22Rv1 (cell line): ENCODE results near the gene TBC1D22B.

ENCODE experiments used
- H3K27ac ChIP-seq: fragments of 450-650 bp; 2 replicates; pipeline ENCODE4 v1.5.1; 2017
- ZFX ChIP-seq: fragments of 450-650 bp; IDR thresholded peaks from 2 replicates; pipeline ENCODE4 v1.6.1; 2017; ENCODE audit warnings: antibody characterized with exemption, borderline replicate concordance
- TF ChIP-seq, protein P1 (sequence below): fragments of 450-650 bp; IDR thresholded peaks from 2 replicates; pipeline ENCODE4 v1.5.1; 2017; ENCODE audit warnings: mild to moderate bottlenecking

The TBC1D22B gene

DNA sequence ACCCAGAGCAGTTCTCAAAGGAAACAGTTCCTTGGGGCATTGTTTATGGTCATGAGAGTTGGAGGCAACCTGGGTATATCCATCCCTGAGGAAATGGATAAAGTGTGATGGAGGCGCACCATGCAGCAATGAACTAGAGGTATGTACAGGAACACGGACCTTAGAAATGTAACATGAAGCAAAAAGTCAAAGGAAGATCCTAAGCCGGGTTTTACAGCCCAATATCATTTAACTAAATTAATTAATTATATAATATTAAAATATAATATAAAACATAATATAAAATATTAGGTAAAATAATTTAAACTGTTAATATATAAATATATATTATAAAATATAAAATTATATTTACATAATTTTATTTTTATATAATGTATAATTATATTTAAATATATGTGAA is 52.1 kb downstream of the TBC1D22B start:
- no peak overlapping the region for H3K27ac ChIP-seq
- no peak for TF ChIP-seq ZFX
- TF ChIP-seq, protein P1, sequence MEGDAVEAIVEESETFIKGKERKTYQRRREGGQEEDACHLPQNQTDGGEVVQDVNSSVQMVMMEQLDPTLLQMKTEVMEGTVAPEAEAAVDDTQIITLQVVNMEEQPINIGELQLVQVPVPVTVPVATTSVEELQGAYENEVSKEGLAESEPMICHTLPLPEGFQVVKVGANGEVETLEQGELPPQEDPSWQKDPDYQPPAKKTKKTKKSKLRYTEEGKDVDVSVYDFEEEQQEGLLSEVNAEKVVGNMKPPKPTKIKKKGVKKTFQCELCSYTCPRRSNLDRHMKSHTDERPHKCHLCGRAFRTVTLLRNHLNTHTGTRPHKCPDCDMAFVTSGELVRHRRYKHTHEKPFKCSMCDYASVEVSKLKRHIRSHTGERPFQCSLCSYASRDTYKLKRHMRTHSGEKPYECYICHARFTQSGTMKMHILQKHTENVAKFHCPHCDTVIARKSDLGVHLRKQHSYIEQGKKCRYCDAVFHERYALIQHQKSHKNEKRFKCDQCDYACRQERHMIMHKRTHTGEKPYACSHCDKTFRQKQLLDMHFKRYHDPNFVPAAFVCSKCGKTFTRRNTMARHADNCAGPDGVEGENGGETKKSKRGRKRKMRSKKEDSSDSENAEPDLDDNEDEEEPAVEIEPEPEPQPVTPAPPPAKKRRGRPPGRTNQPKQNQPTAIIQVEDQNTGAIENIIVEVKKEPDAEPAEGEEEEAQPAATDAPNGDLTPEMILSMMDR = no peak

DNA sequence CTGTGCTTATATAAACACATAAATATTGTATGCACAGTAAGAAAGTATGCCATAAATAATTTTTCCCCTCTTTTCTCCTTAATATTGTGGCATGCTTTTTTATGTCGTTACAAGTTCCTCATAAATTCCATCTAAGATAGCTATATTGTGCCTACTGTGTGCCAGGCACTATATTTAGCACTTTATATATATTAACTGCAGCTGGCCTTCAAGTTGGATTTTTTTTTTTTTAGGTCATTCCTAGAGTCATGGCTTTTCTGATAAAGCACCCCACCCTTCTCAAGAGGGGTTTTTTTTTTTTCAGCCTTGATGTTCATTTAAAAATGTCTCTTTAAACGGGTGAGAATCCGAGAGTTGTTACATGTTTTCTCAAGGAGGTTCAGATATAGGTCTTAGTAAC is 53.4 kb downstream of the TBC1D22B start:
- no peak overlapping the region for H3K27ac ChIP-seq
- TF ChIP-seq, protein P1 = no peak
- TF ChIP-seq ZFX = no peak

DNA sequence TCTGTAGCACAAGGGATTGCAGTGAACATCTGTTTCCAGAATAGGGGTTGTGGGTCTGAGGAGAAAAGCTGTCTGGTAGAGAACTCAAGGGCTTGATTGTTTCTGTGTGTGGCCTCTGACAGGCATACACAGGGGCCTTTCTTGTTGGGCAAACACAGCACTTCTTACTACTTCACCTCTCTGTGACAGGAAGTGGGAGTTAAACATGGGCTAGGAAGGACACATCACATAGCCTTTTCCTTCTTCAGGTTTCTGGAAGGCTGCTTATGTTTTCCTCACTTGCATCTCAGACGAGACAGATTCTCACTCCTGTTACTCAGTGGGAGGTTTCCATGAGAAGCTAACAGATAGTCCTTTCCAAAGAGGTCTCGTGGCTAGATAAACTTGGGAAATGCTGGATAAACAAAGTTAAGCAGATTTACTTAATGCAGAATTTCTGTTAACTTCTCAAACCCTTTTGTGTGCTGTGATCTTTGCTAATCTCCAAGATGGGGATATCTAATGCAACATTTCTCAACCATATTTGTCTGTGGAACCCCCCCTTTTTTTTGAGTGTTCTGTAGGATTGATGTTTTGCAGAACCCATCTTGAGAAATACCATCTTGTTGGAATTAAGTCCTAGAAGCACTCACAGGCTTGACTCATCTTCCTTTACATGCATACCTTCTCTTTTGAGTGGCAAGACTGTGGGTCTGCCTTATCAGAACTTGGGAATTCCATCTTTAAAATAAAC is 54.3 kb downstream of the TBC1D22B start:
- TF ChIP-seq, protein P1 = no peak
- no peak for TF ChIP-seq ZFX
- H3K27ac ChIP-seq = no peak overlapping the region

DNA sequence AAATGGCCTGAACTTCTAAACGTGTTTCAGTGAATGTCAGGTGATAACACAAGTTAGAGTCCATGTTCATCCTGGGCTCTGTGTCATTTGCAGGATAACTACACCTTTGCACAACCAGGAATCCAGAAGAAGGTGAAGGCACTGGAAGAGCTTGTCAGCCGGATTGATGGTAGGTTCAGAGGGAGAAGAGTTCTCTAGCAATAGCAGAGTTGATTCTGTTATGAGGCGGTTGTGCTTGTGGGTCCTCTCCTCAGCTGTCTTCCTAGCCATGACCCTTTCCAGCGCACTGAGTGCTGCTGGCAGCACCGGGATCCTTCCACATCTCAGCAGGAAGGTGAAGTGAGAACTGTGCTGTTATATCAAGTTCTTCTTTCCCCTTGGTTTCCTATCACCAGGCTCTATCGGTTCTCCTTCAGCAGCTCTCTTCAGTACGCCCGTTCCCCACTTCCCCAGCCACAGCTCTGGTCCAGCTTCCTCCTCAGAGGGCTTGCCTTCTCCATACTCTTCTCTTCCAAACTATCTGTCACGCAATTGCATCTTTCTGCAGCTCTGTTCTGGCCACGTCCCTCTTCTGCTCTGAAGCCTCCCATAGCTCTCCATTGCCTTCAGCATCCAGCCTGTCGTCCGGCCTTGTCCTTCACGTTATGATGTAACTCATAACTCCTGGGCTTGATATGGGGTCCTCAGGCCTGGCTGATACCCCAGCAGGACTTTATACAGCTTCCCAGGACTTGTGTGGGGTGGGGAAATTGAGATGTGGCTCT is 56.3 kb downstream of the TBC1D22B start:
- TF ChIP-seq, protein P1 = no peak
- no peak for TF ChIP-seq ZFX
- no peak overlapping the region for H3K27ac ChIP-seq

DNA sequence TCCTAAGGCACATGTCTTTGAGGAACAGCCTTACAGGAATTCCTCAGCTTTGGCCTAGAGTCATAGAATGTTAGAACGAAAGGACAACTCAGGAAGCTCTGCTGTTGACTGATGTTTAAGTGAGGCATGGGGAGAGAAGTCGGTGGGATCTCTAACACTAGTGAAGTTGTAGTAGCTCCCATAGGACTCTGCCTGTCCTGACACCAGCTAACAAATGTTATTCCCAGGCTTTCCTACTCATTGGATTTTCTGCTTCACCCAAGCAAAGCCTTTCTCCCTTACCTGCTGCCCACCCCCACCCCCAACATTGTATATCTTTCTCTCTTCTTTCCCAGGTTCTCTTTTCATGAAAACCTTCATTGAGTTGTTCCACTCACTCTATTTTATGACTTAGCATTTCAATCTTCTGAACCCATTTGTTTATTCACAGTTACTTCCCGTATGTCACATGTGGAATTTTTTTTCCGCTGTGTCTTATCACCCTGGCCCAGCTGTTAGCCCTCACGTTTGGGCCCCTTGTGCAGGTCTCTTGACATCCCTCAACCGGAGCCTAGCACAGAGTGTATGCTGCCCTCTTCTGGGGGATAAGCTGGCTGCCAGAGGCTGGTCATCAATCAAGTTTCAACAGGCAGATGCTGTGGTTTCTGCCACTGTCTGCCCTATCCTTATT is 57.0 kb downstream of the TBC1D22B start:
- H3K27ac ChIP-seq = no peak overlapping the region
- no peak for TF ChIP-seq ZFX
- TF ChIP-seq, protein P1 = peak; percentile 69

DNA sequence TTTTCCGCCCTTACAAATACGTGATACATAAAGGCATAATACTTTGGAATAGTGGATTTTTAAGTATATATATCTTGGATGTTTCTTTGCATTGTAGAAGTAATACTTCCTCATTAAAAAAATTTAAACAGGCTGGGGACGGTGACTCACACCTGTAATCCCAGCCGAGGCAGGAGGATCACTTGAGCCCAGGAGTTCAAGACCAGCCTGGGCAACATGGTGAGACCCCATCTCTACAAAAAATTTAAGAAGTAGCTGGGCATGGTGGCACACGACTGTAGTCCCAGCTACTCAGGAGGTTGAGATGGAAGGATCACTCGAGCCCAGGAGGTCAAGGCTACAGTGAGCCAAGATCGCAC is 57.6 kb downstream of the TBC1D22B start:
- H3K27ac ChIP-seq = no peak overlapping the region
- TF ChIP-seq, protein P1 = peak; percentile 40; the same call in 1 of the 2 replicates
- no peak for TF ChIP-seq ZFX
